Aorta (tissue), 5 donors: Measurements from ENCODE around the gene CCDC12. TPM values are rescaled to one million over a fixed set of nuclear protein-coding genes. Genes with fewer than 3 reads are reported as not detected.

Experiments used
- ATAC-seq: fragments of 200-7000 bp; cut with Tn5 transposase; one replicate; pipeline ENCODE4 v1.9.1; 2022; ENCODE audit warnings: moderate library complexity; ENCODE audit not compliant: low FRiP score
- DNase-seq, 2 donors: peaks; one replicate each; pipeline ENCODE4 v3.0.0-alpha.2; 2020
- H3K27ac ChIP-seq, 2 donors: one replicate each; pipeline ENCODE4 v1.5.1; 2013; ENCODE audit warnings: low read length in 2 of 2, mild to moderate bottlenecking in 2 of 2, moderate library complexity in 2 of 2, control low read depth in 1 of 2, inconsistent platforms in 1 of 2, low read depth in 1 of 2
- H3K27me3 ChIP-seq, 2 donors: one replicate each; pipeline ENCODE4 v1.6.1; 2013; ENCODE audit warnings: control low read depth in 1 of 2, low read length in 1 of 2, mild to moderate bottlenecking in 1 of 2, moderate library complexity in 1 of 2; ENCODE audit not compliant: insufficient read depth in 2 of 2, control insufficient read depth in 1 of 2
- H3K36me3 ChIP-seq, 2 donors: one replicate each; pipeline ENCODE4 v1.6.1; 2013; ENCODE audit warnings: control low read depth in 1 of 2, low read length in 1 of 2, mild to moderate bottlenecking in 1 of 2; ENCODE audit not compliant: insufficient read depth in 2 of 2, control insufficient read depth in 1 of 2
- H3K4me1 ChIP-seq, 2 donors: one replicate each; pipeline ENCODE4 v1.6.1; 2013; ENCODE audit warnings: low read length in 2 of 2, control low read depth in 1 of 2, mild to moderate bottlenecking in 1 of 2, moderate library complexity in 1 of 2; ENCODE audit not compliant: insufficient read depth in 2 of 2, control insufficient read depth in 1 of 2
- H3K4me3 ChIP-seq, 2 donors: one replicate each; pipeline ENCODE4 v1.5.1; 2013; ENCODE audit warnings: low read length in 2 of 2, control low read depth in 1 of 2, mild to moderate bottlenecking in 1 of 2
- H3K9me3 ChIP-seq: one replicate; pipeline ENCODE4 v1.6.1; 2013; ENCODE audit warnings: mild to moderate bottlenecking, low read length; ENCODE audit not compliant: control insufficient read depth
- WGBS, 2 donors: extraction: QIAGEN DNeasy Blood & Tissue Kit; methylation state at CpG; one replicate each; pipeline ENCODE4 v1.1.7; 2013; 5-methylcytosine and 5-hydroxymethylcytosine counted together
- intact Hi-C, 2 donors: fragments of 100-400 bp; cut with DNase I; formaldehyde crosslinking; loops; one replicate each; pipeline versions ENCODE4 v1.14.2 to v1.15.0; 2022
- polyA plus RNA-seq, 2 donors: library from polyadenylated mRNA; stranded (reverse); fragments of 200-250 nt; gene quantifications; one replicate each; pipeline ENCODE4 v1.2.3, GENCODE V29; 2013
- total RNA-seq, 2 donors: library from RNA; stranded (reverse); fragmentation: NEBNext Ultra II Directional; extraction: Animal tissue kit (Norgen Biotek cat#: 25700); gene quantifications; one replicate each; pipeline ENCODE4 v1.2.1, GENCODE V29; 2021
- donor health status: healthy with polysubstance abuse.
- donor health status: Bipolar disorder and iron deficiency.
- donor health status: DM: no; HTN: no; CAD: no.
- donor health status: DM: no; HTN: no; CAD: no.
- donor health status: DM: yes; HTN: yes; CAD: no.

CCDC12 gene
- total and polyA plus RNA-seq, 4 donors, result 30.5 to 46.5 (median 39.7) TPM

GRCh38 chr3:46929324-46929723, 47.2 kb downstream of the CCDC12 start:
- no peak for ATAC-seq
- Histone ChIP-seq H3K27ac (peak overlapping the region; percentile 20 to 81), H3K9me3 (no peaks in the 10 kb centered on the region), H3K36me3 (peaks cover 0 to 2% of the 10 kb centered on the region in 2 donors), H3K4me3 (no peak overlapping the region), H3K4me1 (peaks cover 6 to 19% of the 10 kb centered on the region in 2 donors), H3K27me3 (no peaks in the 10 kb centered on the region)
- DNase-seq, result peak in 1 of 2 donors; percentile 77
- 5 to 15% methylated on average over 2 of the region's 2 CpGs for WGBS, 2 donors
- intact Hi-C loops, result loop anchor here in 1 of 2 donors (10.0 kb wide), 1 partner anchor 395 kb away; no protein-coding TSS in a partner anchor

- no peaks in the 10 kb centered on the region for H3K27me3 ChIP-seq
- intact Hi-C loops, result loop anchor here in 1 of 2 donors (10.0 kb wide), 1 partner anchor 397 kb away; no protein-coding TSS in a partner anchor
- ATAC-seq (no peak), DNase-seq (no peak)
- H3K36me3 ChIP-seq, result peaks cover 0 to 2% of the 10 kb centered on the region in 2 donors
- H3K27ac ChIP-seq, result no peak overlapping the region
- no peak overlapping the region for H3K4me3 ChIP-seq
- H3K4me1 ChIP-seq, result peaks cover 6 to 16% of the 10 kb centered on the region in 2 donors
- WGBS, 2 donors, result 89 to 100% methylated on average over 1 of the region's 1 CpG
- no peaks in the 10 kb centered on the region for H3K9me3 ChIP-seq
Measured at GRCh38 chr3:46928282-46928681, 48.3 kb downstream of the CCDC12 start.

- WGBS, 2 donors, result 92 to 95% methylated on average over 6 of the region's 6 CpGs
- H3K36me3 ChIP-seq, result peaks cover 0 to 2% of the 10 kb centered on the region in 2 donors
- H3K9me3 ChIP-seq, result no peaks in the 10 kb centered on the region
- H3K27ac ChIP-seq, result peak overlapping the region in 1 of 2 donors; percentile 9
- intact Hi-C loops, result loop anchor here in 1 of 2 donors (10.0 kb wide), 1 partner anchor 397 kb away; no protein-coding TSS in a partner anchor
- DNase-seq (no peak), ATAC-seq (no peak)
- no peaks in the 10 kb centered on the region for H3K27me3 ChIP-seq
- no peak overlapping the region for H3K4me3 ChIP-seq
- H3K4me1 ChIP-seq, result peaks cover 6 to 16% of the 10 kb centered on the region in 2 donors
Measured at GRCh38 chr3:46927718-46928073, 48.8 kb downstream of the CCDC12 start.

GRCh38 chr3:46926871-46927717, 49.5 kb downstream of the CCDC12 start:
- intact Hi-C loops, result loop anchor here in 1 of 2 donors (10.0 kb wide), 1 partner anchor 398 kb away; no protein-coding TSS in a partner anchor

GRCh38 chr3:46926447-46926846, 50.1 kb downstream of the CCDC12 start:
- no peaks in the 10 kb centered on the region for H3K27me3 ChIP-seq
- DNase-seq, result peak in 1 of 2 donors; percentile 35
- 94 to 97% methylated on average over 6 of the region's 6 CpGs for WGBS, 2 donors
- no peak overlapping the region for H3K4me3 ChIP-seq
- no peak for ATAC-seq
- intact Hi-C loops, result loop anchor here in 1 of 2 donors (10.0 kb wide), 1 partner anchor 398 kb away; no protein-coding TSS in a partner anchor
- H3K27ac ChIP-seq, result peak overlapping the region in 1 of 2 donors; percentile 6
- H3K9me3 ChIP-seq, result no peaks in the 10 kb centered on the region
- peaks cover 0 to 2% of the 10 kb centered on the region in 2 donors for H3K36me3 ChIP-seq
- H3K4me1 ChIP-seq, result peaks cover 5 to 8% of the 10 kb centered on the region in 2 donors

More at GRCh38 chr3:46926871-46927717, 49.5 kb downstream of the CCDC12 start:
- H3K9me3 ChIP-seq, result no peaks in the 10 kb centered on the region
- 88 to 93% methylated on average over 15 of the region's 15 CpGs for WGBS, 2 donors
- H3K27me3 ChIP-seq, result no peaks in the 10 kb centered on the region
- H3K4me1 ChIP-seq, result peaks cover 6 to 14% of the 10 kb centered on the region in 2 donors
- DNase-seq, result no peak
- ATAC-seq, result no peak
- no peak overlapping the region for H3K4me3 ChIP-seq
- peak overlapping the region in 1 of 2 donors; percentile 14 for H3K27ac ChIP-seq
- peaks cover 0 to 2% of the 10 kb centered on the region in 2 donors for H3K36me3 ChIP-seq

- WGBS, 2 donors, result 60 to 73% methylated on average over 6 of the region's 6 CpGs
- DNase-seq (peak in 1 of 2 donors; percentile 68), ATAC-seq (no peak)
- H3K36me3 ChIP-seq, result peaks cover 0 to 2% of the 10 kb centered on the region in 2 donors
- intact Hi-C loops, result loop anchor here in 1 of 2 donors (10.0 kb wide), 1 partner anchor 399 kb away; no protein-coding TSS in a partner anchor
- no peaks in the 10 kb centered on the region for H3K27me3 ChIP-seq
- H3K9me3 ChIP-seq, result no peaks in the 10 kb centered on the region
- peaks cover 3 to 5% of the 10 kb centered on the region in 2 donors for H3K4me1 ChIP-seq
- no peak overlapping the region for H3K4me3 ChIP-seq
- no peak overlapping the region for H3K27ac ChIP-seq
Measured at GRCh38 chr3:46926039-46926438, 50.5 kb downstream of the CCDC12 start.

GRCh38 chr3:46925585-46925934, 51.0 kb downstream of the CCDC12 start:
- intact Hi-C loops, result loop anchor here in 1 of 2 donors (10.0 kb wide), 1 partner anchor 399 kb away; no protein-coding TSS in a partner anchor
- WGBS, 2 donors, result 44 to 46% methylated on average over 5 of the region's 5 CpGs
- ATAC-seq (no peak), DNase-seq (peak in 1 of 2 donors; percentile 61)
- no peak overlapping the region for H3K27ac ChIP-seq
- H3K4me3 ChIP-seq, result no peak overlapping the region
- H3K36me3 ChIP-seq, result peaks cover 0 to 2% of the 10 kb centered on the region in 2 donors
- peaks cover 3 to 5% of the 10 kb centered on the region in 2 donors for H3K4me1 ChIP-seq
- H3K9me3 ChIP-seq, result no peaks in the 10 kb centered on the region
- no peaks in the 10 kb centered on the region for H3K27me3 ChIP-seq

GRCh38 chr3:46924921-46925584, 51.5 kb downstream of the CCDC12 start:
- Histone ChIP-seq H3K36me3 (peaks cover 0 to 2% of the 10 kb centered on the region in 2 donors), H3K27ac (no peak overlapping the region), H3K27me3 (no peaks in the 10 kb centered on the region), H3K4me3 (no peak overlapping the region), H3K9me3 (no peaks in the 10 kb centered on the region), H3K4me1 (peaks cover 0 to 3% of the 10 kb centered on the region in 2 donors)
- ATAC-seq, result no peak
- DNase-seq, result peak; percentile 39 to 55
- intact Hi-C loops, result loop anchor here in 1 of 2 donors (10.0 kb wide), 1 partner anchor 400 kb away; no protein-coding TSS in a partner anchor
- 88 to 93% methylated on average over 9 to 10 of the region's 10 CpGs for WGBS, 2 donors
